Neural cell (in vitro differentiated cells): ENCODE data around the gene PGBD5. TPM values are rescaled to one million over a fixed set of nuclear protein-coding genes. Genes with fewer than 3 reads are reported as not detected.

Experiments
- H2AFZ ChIP-seq: fragments of 200-600, 300-800 bp; sonication (generic), shearing (Covaris generic); 2 replicates; pipeline ENCODE4 v1.6.0; 2014; ENCODE audit warnings: low read depth, mild to moderate bottlenecking, antibody characterized with exemption, low read length, moderate library complexity
- H3F3A ChIP-seq: fragments of 200-600 bp; shearing (Covaris generic); 2 replicates; pipeline ENCODE4 v1.6.1; 2016; ENCODE audit warnings: mild to moderate bottlenecking, moderate library complexity, mixed read lengths, antibody characterized with exemption, low read length; ENCODE audit not compliant: insufficient read depth, poor library complexity, severe bottlenecking
- H3K27ac ChIP-seq: fragments of 200-600, 300-800 bp; sonication (generic), shearing (Covaris generic); 2 replicates; pipeline ENCODE4 v1.5.1; 2014; ENCODE audit warnings: mild to moderate bottlenecking, low read length, moderate library complexity
- H3K27me3 ChIP-seq: fragments of 300-800, 200-600 bp; sonication (generic), shearing (Covaris generic); 2 replicates; pipeline ENCODE4 v1.6.0; 2014; ENCODE audit warnings: mild to moderate bottlenecking, low read depth, low read length, moderate library complexity; ENCODE audit not compliant: insufficient read depth
- H3K36me3 ChIP-seq: fragments of 300-800, 200-600 bp; sonication (generic), shearing (Covaris generic); 2 replicates; pipeline ENCODE4 v1.5.1; 2014; ENCODE audit warnings: mild to moderate bottlenecking, antibody characterized with exemption, low read length, moderate library complexity; ENCODE audit not compliant: insufficient read depth
- H3K4me2 ChIP-seq: fragments of 300-800, 200-600 bp; sonication (generic), shearing (Covaris generic); 2 replicates; pipeline ENCODE4 v1.6.0; 2014; ENCODE audit warnings: mild to moderate bottlenecking, low read length
- H3K4me3 ChIP-seq: fragments of 300-800, 200-600 bp; sonication (generic), shearing (Covaris generic); 2 replicates; pipeline ENCODE4 v1.5.1; 2014; ENCODE audit warnings: mild to moderate bottlenecking, low read length, moderate library complexity
- H3K79me2 ChIP-seq: fragments of 200-600 bp; shearing (Covaris generic); replicated peaks from 2 replicates; pipeline ENCODE4 v1.6.0; 2014; ENCODE audit warnings: mild to moderate bottlenecking, low read length, moderate library complexity; ENCODE audit not compliant: insufficient read depth
- H3K9ac ChIP-seq: fragments of 300-800, 200-600 bp; sonication (generic), shearing (Covaris generic); 2 replicates; pipeline ENCODE4 v1.6.1; 2016; ENCODE audit warnings: mild to moderate bottlenecking, low read length, mixed read lengths
- H3K9me2 ChIP-seq: fragments of 200-600 bp; shearing (Covaris generic); 2 replicates; pipeline ENCODE4 v1.6.1; 2016; ENCODE audit warnings: mild to moderate bottlenecking, low read length, mixed read lengths; ENCODE audit not compliant: insufficient read depth
- H3K9me3 ChIP-seq: fragments of 200-600, 300-800 bp; sonication (generic), shearing (Covaris generic); 2 replicates; pipeline ENCODE4 v1.6.1; 2016; ENCODE audit warnings: mild to moderate bottlenecking, mixed run types, low read length, moderate library complexity, mixed read lengths
- H4K20me1 ChIP-seq: fragments of 200-600 bp; shearing (Covaris generic); 2 replicates; pipeline ENCODE4 v1.6.1; 2016; ENCODE audit warnings: mild to moderate bottlenecking, mixed run types; ENCODE audit not compliant: insufficient read depth
- EP300 ChIP-seq: fragments of 450-650 bp; conservative IDR thresholded peaks from 2 replicates; pipeline ENCODE4 v1.6.1; 2014; ENCODE audit warnings: antibody characterized with exemption, mild to moderate bottlenecking, moderate library complexity; ENCODE audit not compliant: poor library complexity, severe bottlenecking
- EZH2 ChIP-seq: fragments of 200-600, 300-800 bp; shearing (Covaris generic), sonication (generic); IDR thresholded peaks from 2 replicates; pipeline ENCODE4 v1.6.1; 2014; ENCODE audit warnings: antibody characterized with exemption, low read length, borderline replicate concordance, mild to moderate bottlenecking; ENCODE audit not compliant: insufficient read depth, poor library complexity, severe bottlenecking
- MXI1 ChIP-seq: fragments of 450-650 bp; conservative IDR thresholded peaks from 2 replicates; pipeline ENCODE4 v1.6.1; 2014; ENCODE audit warnings: antibody characterized with exemption, mild to moderate bottlenecking; ENCODE audit not compliant: poor library complexity, severe bottlenecking
- POLR2AphosphoS5 ChIP-seq: IDR thresholded peaks from 2 replicates; pipeline ENCODE4 v1.6.1; 2012
- RAD21 ChIP-seq: fragments of 450-650 bp; conservative IDR thresholded peaks from 2 replicates; pipeline ENCODE4 v1.6.1; 2014; ENCODE audit warnings: antibody characterized with exemption, mild to moderate bottlenecking, moderate library complexity
- SMC3 ChIP-seq: fragments of 450-650 bp; conservative IDR thresholded peaks from 2 replicates; pipeline ENCODE4 v1.6.1; 2014; ENCODE audit warnings: antibody characterized with exemption, mild to moderate bottlenecking, moderate library complexity; ENCODE audit not compliant: poor library complexity
- TAF1 ChIP-seq: IDR thresholded peaks from 2 replicates; pipeline ENCODE4 v1.6.1; 2012; ENCODE audit warnings: low read depth
- polyA plus RNA-seq: library from polyadenylated mRNA; depleted of rRNA; stranded (reverse); fragments of >200 nt; gene quantifications from 2 replicates; pipeline ENCODE4 v1.2.3, GENCODE V29; 2014
- TF ChIP-seq, protein P1 (sequence below): IDR thresholded peaks from 2 replicates; pipeline ENCODE4 v1.6.1; 2012; ENCODE audit warnings: borderline replicate concordance
- TF ChIP-seq, protein P2 (sequence below): fragments of 450-650 bp; IDR thresholded peaks from 2 replicates; pipeline ENCODE4 v1.5.1; 2014; ENCODE audit warnings: antibody characterized with exemption, mild to moderate bottlenecking, moderate library complexity; ENCODE audit not compliant: poor library complexity, severe bottlenecking

The PGBD5 gene
- polyA plus RNA-seq, 1 donor from 2014 or later = 16.3 TPM

DNA sequence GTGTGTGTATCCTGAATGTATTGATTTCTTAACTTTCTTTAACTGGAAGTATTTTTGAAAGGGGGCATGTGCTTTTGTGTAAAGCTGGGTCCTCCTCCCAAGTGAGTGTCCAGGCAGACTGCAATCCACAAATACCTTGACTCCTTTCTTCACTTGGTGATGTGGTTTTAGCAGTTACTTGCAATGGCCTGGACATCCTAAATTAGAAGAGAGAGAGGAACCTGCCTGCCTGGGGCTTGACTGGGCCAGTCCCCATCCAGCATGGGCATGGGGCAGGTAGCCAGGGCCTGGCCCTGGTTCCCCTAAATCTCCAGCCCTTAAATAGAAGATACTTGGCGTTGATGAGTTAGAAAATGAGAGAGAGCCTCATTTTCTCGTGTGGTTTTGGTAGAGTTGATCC is 159.7 kb downstream of the PGBD5 start:
- Histone ChIP-seq H3K9me2 (no peaks in the 10 kb centered on the region), H3K79me2 (no peaks in the 10 kb centered on the region), H3K9ac (no peak overlapping the region), H3F3A (no peaks in the 10 kb centered on the region), H4K20me1 (no peaks in the 10 kb centered on the region), H3K36me3 (no peaks in the 10 kb centered on the region), H3K4me2 (no peak overlapping the region), H3K9me3 (no peaks in the 10 kb centered on the region), H2AFZ (no peak overlapping the region), H3K27me3 (no peaks in the 10 kb centered on the region), H3K4me3 (no peak overlapping the region), H3K27ac (no peak overlapping the region)
- TF ChIP-seq RAD21 (no peak), EZH2 (no peak), SMC3 (no peak)

DNA sequence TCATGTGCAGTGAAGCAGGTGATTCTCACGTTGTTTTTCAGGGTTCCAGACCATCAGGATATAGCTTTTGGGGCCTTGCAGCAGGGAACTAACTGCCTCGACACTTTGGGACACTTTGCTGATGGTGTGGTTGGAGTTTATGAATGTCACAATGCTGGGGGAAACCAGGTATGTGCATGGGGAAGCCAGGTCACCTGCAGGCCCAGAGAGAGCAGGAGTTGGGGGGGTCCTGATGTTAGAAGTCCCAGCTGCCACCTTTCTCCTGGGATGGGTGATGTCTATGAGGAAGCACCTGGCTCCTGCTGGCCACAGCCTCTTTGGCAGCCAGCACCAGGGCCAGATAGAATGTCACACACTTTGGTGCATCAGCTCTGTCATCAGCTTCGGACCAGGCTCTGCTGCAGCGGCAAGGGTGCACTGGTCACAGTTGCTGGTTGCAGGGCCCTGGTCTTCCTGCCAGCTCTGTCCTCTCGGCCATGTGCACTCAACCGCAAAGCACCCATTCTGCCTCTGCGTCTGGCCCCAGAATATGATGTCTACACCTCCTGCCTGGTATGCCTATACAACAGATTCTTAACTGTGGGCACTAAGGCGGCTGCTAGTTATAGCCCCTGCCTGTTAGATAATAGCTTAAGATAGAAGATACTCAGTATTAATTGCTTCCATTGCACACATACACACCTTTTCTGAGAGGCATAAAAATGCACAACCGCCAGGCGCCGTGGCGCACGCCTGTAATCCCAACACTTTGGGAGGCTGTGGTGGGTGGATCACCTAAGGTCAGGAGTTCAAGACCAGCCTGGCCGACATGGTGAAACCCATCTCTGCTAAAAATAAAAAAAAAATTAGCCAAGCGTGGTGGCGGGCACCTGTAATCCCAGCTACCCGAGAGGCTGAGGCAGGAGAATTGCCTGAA is 160.7 kb downstream of the PGBD5 start:
- H3K9me3 ChIP-seq = no peaks in the 10 kb centered on the region
- no peaks in the 10 kb centered on the region for H3K9me2 ChIP-seq
- H3K4me3 ChIP-seq = no peak overlapping the region
- no peak overlapping the region for H3K9ac ChIP-seq
- no peak overlapping the region for H3K4me2 ChIP-seq
- no peaks in the 10 kb centered on the region for H3K27me3 ChIP-seq
- H3K79me2 ChIP-seq = no peaks in the 10 kb centered on the region
- no peaks in the 10 kb centered on the region for H3K36me3 ChIP-seq
- H3K27ac ChIP-seq = no peak overlapping the region
- H4K20me1 ChIP-seq = no peaks in the 10 kb centered on the region
- TF ChIP-seq POLR2AphosphoS5 (no peak), EZH2 (no peak), RAD21 (no peak), EP300 (no peak), SMC3 (no peak), TAF1 (no peak), MXI1 (no peak)
- TF ChIP-seq, protein P1, sequence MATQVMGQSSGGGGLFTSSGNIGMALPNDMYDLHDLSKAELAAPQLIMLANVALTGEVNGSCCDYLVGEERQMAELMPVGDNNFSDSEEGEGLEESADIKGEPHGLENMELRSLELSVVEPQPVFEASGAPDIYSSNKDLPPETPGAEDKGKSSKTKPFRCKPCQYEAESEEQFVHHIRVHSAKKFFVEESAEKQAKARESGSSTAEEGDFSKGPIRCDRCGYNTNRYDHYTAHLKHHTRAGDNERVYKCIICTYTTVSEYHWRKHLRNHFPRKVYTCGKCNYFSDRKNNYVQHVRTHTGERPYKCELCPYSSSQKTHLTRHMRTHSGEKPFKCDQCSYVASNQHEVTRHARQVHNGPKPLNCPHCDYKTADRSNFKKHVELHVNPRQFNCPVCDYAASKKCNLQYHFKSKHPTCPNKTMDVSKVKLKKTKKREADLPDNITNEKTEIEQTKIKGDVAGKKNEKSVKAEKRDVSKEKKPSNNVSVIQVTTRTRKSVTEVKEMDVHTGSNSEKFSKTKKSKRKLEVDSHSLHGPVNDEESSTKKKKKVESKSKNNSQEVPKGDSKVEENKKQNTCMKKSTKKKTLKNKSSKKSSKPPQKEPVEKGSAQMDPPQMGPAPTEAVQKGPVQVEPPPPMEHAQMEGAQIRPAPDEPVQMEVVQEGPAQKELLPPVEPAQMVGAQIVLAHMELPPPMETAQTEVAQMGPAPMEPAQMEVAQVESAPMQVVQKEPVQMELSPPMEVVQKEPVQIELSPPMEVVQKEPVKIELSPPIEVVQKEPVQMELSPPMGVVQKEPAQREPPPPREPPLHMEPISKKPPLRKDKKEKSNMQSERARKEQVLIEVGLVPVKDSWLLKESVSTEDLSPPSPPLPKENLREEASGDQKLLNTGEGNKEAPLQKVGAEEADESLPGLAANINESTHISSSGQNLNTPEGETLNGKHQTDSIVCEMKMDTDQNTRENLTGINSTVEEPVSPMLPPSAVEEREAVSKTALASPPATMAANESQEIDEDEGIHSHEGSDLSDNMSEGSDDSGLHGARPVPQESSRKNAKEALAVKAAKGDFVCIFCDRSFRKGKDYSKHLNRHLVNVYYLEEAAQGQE = no peak
- TF ChIP-seq, protein P2, sequence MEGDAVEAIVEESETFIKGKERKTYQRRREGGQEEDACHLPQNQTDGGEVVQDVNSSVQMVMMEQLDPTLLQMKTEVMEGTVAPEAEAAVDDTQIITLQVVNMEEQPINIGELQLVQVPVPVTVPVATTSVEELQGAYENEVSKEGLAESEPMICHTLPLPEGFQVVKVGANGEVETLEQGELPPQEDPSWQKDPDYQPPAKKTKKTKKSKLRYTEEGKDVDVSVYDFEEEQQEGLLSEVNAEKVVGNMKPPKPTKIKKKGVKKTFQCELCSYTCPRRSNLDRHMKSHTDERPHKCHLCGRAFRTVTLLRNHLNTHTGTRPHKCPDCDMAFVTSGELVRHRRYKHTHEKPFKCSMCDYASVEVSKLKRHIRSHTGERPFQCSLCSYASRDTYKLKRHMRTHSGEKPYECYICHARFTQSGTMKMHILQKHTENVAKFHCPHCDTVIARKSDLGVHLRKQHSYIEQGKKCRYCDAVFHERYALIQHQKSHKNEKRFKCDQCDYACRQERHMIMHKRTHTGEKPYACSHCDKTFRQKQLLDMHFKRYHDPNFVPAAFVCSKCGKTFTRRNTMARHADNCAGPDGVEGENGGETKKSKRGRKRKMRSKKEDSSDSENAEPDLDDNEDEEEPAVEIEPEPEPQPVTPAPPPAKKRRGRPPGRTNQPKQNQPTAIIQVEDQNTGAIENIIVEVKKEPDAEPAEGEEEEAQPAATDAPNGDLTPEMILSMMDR = no peak
- no peaks in the 10 kb centered on the region for H3F3A ChIP-seq
- no peak overlapping the region for H2AFZ ChIP-seq

Other genes starting within 250 kb of the PGBD5 start
- gene COG2, start 216.1 kb upstream of the PGBD5 start, polyA plus RNA-seq = 14.5 and 14.7 TPM in 2 replicates